Body of pancreas (tissue), 4 donors: ENCODE measurements around the gene NSFL1C.
"Not testable (repeated sequence)": the region's sequence is repeated elsewhere in the genome, so short reads cannot be mapped to it uniquely, and the experiment has no call there.

Experiments used
- POLR2A ChIP-seq, 3 donors: fragments of 450-650 bp; IDR thresholded peaks; one replicate each; pipeline ENCODE4 v1.6.1; 2016; ENCODE audit warnings: antibody characterized with exemption in 3 of 3, mild to moderate bottlenecking in 2 of 3
- TF ChIP-seq, protein P1 (sequence below), 7 experiments: fragments of 450-650 bp in 4 of 7; fragments of 200-600 bp in 3 of 7; sonication (generic) in 3 of 7; IDR thresholded peaks; one replicate each; pipeline ENCODE4 v1.5.1; 2016 to 2019; ENCODE audit warnings: antibody characterized with exemption in 7 of 7

DNA sequence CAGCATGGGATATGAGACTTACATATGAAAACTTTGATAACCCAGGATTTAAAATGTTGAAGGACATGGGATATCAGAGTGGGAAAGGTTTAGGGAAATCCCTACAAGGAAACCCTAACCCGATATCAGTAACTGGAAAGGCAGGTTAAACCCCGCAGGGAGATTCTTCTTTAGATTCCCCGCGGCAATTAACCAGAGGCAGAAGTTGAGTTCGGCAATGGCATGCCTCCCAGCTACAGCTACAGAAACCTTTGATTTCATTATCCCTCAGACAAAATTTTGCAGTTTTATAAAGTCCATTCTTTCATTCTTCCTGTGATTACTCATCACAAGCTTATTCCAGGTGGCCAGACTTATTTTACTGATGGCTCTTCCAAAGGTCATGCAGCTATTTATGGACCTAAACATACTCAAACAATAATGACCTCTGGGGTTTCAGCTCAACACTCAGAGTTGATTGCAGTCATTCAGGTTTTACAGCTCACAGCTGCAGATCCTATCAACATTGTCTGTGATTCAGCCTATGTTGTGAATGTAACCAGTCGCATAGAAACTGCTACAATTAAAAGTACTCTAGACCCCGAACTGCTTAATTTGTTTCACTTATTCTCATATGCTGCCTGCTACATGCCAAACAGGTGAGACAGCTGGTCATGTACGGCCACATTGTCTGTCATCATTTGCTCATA is 66.8 kb downstream of the NSFL1C start:
- TF ChIP-seq, protein P1, sequence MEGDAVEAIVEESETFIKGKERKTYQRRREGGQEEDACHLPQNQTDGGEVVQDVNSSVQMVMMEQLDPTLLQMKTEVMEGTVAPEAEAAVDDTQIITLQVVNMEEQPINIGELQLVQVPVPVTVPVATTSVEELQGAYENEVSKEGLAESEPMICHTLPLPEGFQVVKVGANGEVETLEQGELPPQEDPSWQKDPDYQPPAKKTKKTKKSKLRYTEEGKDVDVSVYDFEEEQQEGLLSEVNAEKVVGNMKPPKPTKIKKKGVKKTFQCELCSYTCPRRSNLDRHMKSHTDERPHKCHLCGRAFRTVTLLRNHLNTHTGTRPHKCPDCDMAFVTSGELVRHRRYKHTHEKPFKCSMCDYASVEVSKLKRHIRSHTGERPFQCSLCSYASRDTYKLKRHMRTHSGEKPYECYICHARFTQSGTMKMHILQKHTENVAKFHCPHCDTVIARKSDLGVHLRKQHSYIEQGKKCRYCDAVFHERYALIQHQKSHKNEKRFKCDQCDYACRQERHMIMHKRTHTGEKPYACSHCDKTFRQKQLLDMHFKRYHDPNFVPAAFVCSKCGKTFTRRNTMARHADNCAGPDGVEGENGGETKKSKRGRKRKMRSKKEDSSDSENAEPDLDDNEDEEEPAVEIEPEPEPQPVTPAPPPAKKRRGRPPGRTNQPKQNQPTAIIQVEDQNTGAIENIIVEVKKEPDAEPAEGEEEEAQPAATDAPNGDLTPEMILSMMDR (IDR thresholded peaks at IDR 0.05) = not testable (repeated sequence)
- not testable (repeated sequence) for TF ChIP-seq POLR2A (IDR thresholded peaks at IDR 0.05)
